GM18517 (cell line): ENCODE results near the gene POMT1.
"Not testable (repeated sequence)": the region's sequence is repeated elsewhere in the genome, so short reads cannot be mapped to it uniquely, and the experiment has no call there.

Source experiments
- ATAC-seq: cut with Tn5 transposase; IDR thresholded peaks from one replicate; pipeline ENCODE4 v1.9.1; 2021; ENCODE audit warnings: mild to moderate bottlenecking, moderate library complexity; ENCODE audit not compliant: unreplicated experiment

The POMT1 gene

DNA sequence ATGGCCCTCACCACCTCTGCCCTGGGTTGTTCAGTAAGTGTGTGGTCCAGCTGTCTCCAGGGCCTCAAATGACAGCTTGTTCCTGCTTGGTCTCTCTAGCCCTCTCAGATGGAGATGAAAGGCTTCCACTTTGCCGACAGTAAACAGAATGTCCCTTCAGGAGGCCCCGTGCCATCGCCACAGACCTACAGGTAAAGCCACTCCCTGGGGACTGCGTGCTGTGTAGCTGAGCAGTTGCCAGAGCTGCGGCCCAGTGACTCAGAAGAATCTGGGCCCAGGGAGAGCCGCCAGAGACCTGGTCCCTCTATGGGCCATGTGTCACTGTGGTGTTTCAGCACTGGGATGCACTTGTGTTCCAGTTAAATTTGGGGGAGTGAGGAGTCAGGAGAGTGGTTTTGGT is 10.6 kb upstream of the POMT1 start:
- no peak for ATAC-seq

DNA sequence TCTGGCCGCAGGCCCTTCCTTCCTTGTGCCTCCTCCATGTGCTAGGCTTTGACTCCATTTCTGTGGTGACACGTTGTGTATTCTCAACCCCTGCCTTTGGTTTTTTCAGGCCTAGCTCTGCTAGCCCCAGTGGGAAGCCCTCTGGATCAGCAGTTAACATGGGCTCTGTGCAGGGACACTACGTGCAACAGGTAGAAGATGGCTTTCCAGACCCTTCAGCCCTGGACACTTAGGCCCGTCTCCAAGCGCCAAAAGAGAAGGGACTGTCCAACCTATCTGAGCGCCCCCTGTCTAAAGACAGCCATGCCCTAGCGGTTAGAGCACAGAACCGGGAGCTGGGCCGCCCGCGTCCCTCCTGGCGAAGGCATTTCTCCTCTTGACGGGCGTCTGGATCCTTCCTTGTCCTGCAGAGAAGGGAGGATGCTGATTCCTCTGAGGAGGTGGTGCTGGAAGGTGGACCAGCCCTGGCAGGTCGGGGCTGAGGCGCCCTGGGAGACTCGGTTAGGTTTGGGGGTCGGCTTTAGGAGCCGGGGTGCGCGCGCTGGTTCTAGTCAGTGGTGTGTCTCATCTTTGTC is 8.3 kb upstream of the POMT1 start:
- ATAC-seq, result no peak

GRCh38 chr9:131495785-131496184 is 6.9 kb upstream of the POMT1 start:
- no peak for ATAC-seq

DNA sequence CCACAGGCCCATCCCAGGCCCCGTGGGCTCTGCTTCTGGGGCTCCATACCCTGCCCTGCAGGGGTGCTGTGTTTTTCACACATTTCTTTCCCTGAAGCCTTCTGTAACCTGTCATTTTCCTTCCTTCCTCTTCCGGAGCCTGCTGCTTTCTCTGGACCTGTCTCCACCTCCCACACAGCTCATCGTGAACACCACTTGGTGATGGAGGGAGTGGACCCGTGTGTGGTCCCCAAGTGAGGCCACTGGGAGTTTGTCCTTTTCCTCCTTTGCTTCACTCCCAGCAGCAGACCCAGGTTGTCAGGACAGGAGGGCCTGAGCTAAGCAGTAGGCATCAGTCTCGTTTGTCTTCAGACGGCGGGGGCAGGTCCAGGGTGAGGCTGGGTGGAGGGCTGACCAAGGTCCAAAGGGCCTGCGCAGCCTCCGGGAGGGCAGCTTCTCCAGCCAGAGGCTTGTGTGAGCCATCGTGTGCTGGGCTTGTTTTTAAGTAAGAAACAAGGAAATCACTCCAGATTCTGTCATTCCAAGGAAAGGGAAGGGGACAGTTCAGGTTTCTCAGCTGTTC is 5.8 kb upstream of the POMT1 start:
- no peak for ATAC-seq

DNA sequence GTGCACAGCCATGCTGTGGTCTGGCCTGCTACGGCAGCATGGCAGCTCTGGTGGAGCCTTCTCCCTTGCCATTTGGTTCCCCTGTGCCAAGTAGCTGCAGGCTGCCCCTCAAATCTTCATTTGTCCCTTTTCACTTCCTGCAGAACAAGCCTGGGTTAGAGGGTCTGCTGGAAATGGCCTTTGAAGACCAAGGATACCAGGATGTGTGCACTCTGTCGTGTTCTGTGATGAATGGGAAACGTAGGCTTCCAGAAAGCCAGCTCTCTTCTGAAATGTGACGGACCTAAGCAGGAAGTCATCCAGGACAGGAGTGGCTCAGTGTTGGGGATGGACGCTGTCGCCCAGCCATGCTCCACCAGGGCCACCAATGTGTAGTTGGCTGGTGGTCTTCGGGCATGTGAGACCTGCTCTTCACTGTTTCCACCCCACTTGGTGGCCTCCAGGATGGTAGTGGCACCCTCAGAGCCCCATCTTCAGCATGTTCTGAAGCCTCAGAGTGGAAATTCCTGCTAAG is 3.4 kb upstream of the POMT1 start:
- no peak for ATAC-seq

GRCh38 chr9:131500377-131500776 is 2.3 kb upstream of the POMT1 start:
- no peak for ATAC-seq

- ATAC-seq, result no peak
These were observed 1.7 kb upstream of the POMT1 start for GRCh38 chr9:131500939-131501541.

DNA sequence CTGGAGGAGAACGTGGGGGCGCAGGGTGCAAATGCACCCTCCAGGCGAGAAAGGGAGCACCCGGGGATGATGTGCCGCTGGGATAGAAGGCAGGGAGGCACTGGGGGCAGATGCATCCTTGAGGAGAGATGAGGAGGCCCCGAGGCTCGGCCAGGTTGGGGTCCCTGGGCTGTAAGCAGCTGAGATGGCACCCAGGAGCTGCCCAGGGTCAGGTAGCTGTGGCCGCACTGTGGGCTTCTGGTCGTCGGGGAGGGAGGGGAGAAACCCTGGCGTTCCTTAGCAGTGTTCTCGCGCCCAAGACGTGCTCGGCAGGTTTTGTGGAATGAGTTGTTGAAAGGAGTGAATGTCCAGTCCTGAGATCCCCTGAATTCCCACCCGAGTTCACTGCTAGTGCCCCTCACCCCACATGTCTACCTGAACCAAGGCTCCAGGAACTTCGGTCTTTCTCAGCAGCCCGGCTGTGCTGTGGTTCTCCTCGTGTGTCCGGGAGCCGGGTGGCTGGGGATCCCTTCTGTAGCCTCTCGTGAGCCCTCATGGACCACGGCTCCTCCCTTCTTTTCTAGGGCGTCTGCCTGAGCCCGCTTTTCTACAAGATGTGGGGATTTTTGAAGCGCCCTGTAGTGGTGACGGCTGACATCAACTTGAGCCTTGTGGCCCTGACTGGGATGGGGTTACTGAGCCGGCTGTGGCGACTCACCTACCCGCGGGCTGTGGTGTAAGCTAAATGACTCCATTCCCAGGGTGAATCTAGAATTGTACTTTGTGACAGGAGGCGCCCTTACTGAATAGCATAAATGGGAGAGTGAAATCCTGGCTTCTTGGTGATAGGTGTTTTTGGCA is 1.1 kb downstream of the POMT1 start:
- ATAC-seq, result no peak

DNA sequence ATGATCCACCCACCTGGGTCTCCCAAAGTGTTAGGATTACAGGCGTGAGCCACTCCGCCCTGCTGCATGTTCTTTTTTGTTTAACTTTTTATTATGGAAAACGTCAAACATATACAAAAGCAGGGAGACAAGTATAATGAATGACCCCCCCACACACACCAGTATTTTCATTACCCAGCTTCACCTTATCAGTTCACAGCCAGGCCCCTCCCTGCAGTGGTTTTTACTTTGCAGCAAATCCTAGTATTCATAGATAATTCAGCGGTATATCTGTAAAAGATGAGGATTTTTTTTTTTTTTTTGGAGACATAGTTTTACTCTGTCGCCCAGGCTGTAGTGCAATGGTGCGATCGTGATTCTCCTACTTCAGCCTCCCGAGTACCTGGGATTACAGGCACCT is 2.3 kb downstream of the POMT1 start:
- ATAC-seq, result no peak

- no peak for ATAC-seq
These were observed 8.7 kb downstream of the POMT1 start for GRCh38 chr9:131511416-131511815.

DNA sequence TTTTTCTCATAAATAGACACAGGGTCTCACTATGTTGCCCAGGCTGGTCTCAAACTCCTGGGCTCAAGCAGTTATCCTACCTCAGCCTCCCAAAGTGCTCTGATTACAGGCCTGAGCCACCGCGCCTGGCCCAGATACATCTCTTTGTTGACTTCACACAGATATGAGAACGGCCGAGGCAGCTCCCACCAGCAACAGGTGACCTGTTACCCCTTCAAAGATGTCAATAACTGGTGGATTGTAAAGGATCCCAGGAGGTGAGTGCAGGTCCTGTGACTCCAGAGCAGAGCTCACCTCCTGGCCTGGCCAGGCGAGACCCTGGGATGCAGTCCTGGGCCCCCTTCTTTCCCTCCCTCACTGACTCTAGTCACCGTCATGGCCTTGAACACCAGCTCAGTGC is 9.2 kb downstream of the POMT1 start:
- ATAC-seq, result no peak

GRCh38 chr9:131513177-131513576 is 10.5 kb downstream of the POMT1 start:
- no peak for ATAC-seq

GRCh38 chr9:131515559-131516031 is 12.9 kb downstream of the POMT1 start:
- not testable (repeated sequence) for ATAC-seq

DNA sequence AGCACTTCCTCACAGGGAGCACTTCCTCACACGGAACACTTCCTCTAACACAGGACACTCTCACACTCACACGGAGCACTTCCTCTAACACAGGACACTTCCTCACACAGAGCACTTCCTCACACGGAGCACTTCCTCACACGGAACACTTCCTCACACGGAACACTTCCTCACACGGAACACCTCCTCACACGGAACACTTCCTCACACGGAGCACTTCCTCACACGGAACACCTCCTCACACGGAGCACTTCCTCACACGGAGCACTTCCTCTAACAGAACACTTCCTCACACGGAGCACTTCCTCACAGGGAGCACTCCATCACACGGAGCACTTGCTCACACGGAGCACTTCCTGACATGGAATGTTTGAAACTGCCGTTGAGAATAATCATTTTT is 13.4 kb downstream of the POMT1 start:
- no peak for ATAC-seq

DNA sequence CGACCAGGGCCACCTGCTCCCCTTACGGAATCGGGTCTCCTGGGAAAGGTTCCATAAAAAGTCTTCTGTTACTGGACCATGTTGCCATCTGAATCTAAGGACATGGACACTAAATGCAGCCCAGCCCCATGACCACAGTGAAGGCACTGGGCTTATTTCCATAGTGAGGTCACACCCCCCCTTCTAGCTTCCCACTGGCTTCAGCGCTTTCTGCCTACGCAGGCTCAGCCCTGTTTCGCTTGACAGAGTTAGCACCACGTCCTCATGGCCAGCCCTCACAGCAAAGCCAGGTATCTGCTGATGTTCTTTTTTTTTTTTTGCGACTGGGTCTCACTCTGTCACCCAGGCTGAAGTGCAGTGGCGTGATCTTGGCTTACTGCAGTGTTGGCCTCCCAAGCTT is 14.2 kb downstream of the POMT1 start:
- ATAC-seq, result no peak

- no peak for ATAC-seq
These were observed 15.1 kb downstream of the POMT1 start for GRCh38 chr9:131517761-131518190.

- ATAC-seq, result no peak
These were observed 15.8 kb downstream of the POMT1 start for GRCh38 chr9:131518553-131518952.

DNA sequence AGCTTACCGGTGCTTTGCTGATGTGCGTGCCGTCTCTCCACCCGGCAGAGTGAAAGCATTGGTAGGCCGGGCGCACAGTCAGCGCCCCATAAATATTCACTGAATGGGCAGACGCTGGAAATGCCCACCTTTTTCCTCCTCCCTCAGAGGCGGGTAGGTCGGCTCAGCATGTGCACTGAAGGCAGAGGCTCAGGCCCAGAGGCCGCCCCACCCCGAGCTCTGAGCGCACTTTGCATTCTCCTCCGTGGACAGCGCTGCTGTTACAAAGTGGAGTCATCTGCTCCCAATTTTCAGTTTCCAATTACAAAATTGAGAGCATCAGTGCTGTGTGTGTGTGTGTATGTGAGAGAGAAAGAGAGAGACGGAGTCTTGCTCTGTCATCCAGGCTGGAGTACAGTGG is 17.8 kb downstream of the POMT1 start:
- no peak for ATAC-seq

DNA sequence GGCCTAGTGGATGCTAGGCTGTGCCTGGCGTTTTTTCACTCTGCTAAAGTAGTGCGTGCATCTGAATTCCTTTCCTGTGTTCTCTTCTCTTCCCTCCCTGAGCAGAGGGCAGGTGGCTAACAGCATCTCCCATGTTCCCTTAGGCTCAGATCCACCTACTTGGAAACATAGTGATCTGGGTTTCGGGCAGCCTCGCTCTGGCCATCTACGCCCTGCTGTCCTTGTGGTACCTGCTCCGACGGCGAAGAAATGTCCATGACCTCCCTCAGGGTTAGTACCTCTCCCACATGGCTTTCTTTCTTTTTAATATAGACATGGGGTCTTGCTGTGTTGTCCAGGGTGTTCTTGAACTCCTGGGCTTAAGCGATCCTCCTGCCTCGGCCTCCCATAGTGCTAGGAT is 18.5 kb downstream of the POMT1 start:
- no peak for ATAC-seq

GRCh38 chr9:131521822-131522221 is 19.1 kb downstream of the POMT1 start:
- no peak for ATAC-seq

- ATAC-seq, result no peak
These were observed 19.8 kb downstream of the POMT1 start for GRCh38 chr9:131522257-131523085.
